Stimulated activated CD8-positive, alpha-beta memory T cell treated with anti-CD3 and anti-CD28 coated beads, Interleukin-4, amount 100 ng/mL, for 48 hours (primary cell): ENCODE measurements around the gene C18orf32.
"Not testable (repeated sequence)": the region's sequence is repeated elsewhere in the genome, so short reads cannot be mapped to it uniquely, and the experiment has no call there.

Experiments
- DNase-seq: peaks from one replicate; pipeline ENCODE4 v3.0.0-alpha.2; 2020

The C18orf32 gene

GRCh38 chr18:49467019-49467563 is 19.9 kb downstream of the C18orf32 start:
- DNase-seq: no peak

GRCh38 chr18:49464718-49465598 is 22.1 kb downstream of the C18orf32 start:
- no peak for DNase-seq

GRCh38 chr18:49461602-49461977 is 25.4 kb downstream of the C18orf32 start:
- no peak for DNase-seq

GRCh38 chr18:49460976-49461601 is 25.9 kb downstream of the C18orf32 start:
- DNase-seq: no peak

GRCh38 chr18:49459404-49460171 is 27.4 kb downstream of the C18orf32 start:
- DNase-seq: peak; percentile 50

- DNase-seq: no peak
These were observed 29.4 kb downstream of the C18orf32 start for GRCh38 chr18:49457616-49458015.

- DNase-seq: no peak
These were observed 30.2 kb downstream of the C18orf32 start for GRCh38 chr18:49456794-49457193.

GRCh38 chr18:49452534-49452933 is 34.5 kb downstream of the C18orf32 start:
- not testable (repeated sequence) for DNase-seq

GRCh38 chr18:49447810-49448745 is 39.0 kb downstream of the C18orf32 start:
- peak; percentile 43 for DNase-seq

GRCh38 chr18:49446481-49446880 is 40.6 kb downstream of the C18orf32 start:
- no peak for DNase-seq

- DNase-seq: no peak
These were observed 42.5 kb downstream of the C18orf32 start for GRCh38 chr18:49444581-49444980.

- DNase-seq: no peak
These were observed 43.2 kb downstream of the C18orf32 start for GRCh38 chr18:49443837-49444236.

GRCh38 chr18:49441338-49441938 is 45.6 kb downstream of the C18orf32 start:
- no peak for DNase-seq

- no peak for DNase-seq
These were observed 51.9 kb downstream of the C18orf32 start for GRCh38 chr18:49435170-49435569.

GRCh38 chr18:49432602-49433001 is 54.4 kb downstream of the C18orf32 start:
- no peak for DNase-seq

- DNase-seq: no peak
These were observed 55.7 kb downstream of the C18orf32 start for GRCh38 chr18:49431165-49431962.
